ENCODE measurements around the gene TRIM54.

DNA sequence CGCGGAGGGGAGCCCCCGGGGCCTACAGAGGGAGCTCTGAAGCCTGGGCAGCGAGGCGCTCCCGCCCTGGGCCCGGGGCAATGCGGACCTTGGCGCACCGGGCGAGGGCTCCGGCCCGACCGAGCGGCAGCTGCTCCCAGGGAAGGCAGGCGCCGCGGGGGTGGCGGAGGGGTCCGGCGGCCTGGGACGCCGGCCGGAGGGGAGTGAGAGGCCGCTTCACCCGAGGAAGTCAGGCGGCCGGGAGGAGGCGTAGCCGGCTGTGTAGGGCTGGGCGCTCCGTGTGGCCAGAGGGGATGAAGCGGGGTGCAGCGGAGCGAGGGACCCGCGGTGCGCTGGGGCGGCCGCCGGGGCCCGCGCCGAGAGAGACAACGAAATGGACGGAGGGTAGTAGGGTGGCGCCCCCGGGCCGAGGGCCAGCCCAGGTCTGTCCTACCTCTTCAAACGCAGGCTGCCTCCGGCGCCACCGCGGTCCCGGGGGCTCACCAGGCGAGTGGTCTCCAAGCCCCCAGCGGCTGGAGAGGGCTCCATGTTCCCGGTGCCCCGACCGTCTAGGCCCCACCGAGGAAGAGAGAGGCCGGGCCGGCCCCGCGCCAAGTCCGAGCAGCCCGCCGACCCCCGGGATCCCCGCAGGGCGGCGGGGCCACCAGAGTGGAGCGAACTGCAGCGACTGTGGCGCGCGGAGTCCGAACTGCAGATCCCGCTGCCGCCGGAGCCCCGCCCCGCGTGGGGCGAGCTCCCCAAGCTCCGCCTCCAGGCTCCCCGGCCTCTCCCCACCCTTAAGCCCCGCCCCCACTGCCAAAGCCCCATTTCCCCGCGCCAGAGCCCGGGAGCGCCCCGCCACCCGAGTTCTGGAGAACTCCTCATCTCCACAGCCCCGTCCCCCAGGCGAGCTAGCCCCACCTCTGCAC, 19.6 kb upstream of the TRIM54 start, which contains the start of gene SLC30A3:
- TF ChIP-seq, protein P1, sequence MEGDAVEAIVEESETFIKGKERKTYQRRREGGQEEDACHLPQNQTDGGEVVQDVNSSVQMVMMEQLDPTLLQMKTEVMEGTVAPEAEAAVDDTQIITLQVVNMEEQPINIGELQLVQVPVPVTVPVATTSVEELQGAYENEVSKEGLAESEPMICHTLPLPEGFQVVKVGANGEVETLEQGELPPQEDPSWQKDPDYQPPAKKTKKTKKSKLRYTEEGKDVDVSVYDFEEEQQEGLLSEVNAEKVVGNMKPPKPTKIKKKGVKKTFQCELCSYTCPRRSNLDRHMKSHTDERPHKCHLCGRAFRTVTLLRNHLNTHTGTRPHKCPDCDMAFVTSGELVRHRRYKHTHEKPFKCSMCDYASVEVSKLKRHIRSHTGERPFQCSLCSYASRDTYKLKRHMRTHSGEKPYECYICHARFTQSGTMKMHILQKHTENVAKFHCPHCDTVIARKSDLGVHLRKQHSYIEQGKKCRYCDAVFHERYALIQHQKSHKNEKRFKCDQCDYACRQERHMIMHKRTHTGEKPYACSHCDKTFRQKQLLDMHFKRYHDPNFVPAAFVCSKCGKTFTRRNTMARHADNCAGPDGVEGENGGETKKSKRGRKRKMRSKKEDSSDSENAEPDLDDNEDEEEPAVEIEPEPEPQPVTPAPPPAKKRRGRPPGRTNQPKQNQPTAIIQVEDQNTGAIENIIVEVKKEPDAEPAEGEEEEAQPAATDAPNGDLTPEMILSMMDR (IDR thresholded peaks at IDR 0.05; ENCODE audit: insufficient read depth, low read depth, low read length): no peak
- TF ChIP-seq EZH2 (IDR thresholded peaks at IDR 0.05; ENCODE audit: insufficient read depth, low read length): peak; percentile 89

Measured in astrocyte (in vitro differentiated cells and primary cell).